ENCODE data around the gene HAP1. TPM values are rescaled to one million over a fixed set of nuclear protein-coding genes. Genes with fewer than 3 reads are reported as not detected.
A peak's percentile ranks its signal among the peaks of the same experiment; 100 is the strongest.

HAP1 gene
- total and polyA plus RNA-seq, 11 donors, result 0.07 to 0.35 (median 0.10) TPM; not detected in 6

DNA sequence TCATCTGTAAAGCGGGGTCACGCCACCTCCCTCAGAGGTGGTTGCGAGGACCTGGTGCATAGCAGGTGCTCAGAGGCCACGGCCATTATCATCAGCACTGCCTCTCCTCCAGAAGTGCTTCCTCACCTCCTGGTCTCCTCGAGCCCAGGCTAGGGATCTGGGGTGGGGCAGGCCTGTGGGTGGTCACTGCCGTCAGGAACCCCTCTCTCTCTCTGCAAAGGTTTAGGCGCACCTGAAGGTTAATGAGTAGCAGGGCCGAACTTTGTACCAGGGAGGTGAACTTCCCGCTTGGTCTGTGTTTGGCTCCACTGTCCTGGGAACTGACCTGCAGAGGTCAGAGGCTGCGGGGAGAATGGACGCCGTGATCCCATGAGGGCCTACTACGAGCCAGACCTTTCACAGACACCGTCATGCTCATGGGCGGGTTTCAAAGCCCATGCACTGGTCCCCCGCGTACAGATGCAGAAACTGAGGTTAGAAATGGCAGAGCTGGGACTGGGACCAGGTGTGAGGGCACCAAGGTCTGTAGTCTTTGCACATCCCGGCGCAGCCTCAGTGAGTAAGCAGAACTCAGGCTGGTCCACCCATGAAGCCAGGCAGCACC, 38.2 kb upstream of the HAP1 start:
- peak overlapping the region in 11 of 12 donors; percentile 40 to 97 (median 96) for H3K27ac ChIP-seq
- no peak for DNase-seq
- peaks cover 20 to 67% (median 57%) of the 10 kb centered on the region in 12 donors for H3K4me1 ChIP-seq
- intact Hi-C loops (cut with DNase I), result loop anchor here in 3 of 10 donors (2.0 to 10.0 kb wide), 3 partner anchors 34 to 78 kb away; no protein-coding TSS in a partner anchor
- TF ChIP-seq POLR2A (IDR thresholded peaks at IDR 0.05) (no peak), CTCF (IDR thresholded peaks at IDR 0.05) (no peak)
- 76 to 82% (median 77%) methylated on average over 18 to 19 of the region's 19 CpGs for WGBS, 4 donors
- H3K9me3 ChIP-seq, result no peaks in the 10 kb centered on the region
- H3K4me3 ChIP-seq, result no peak overlapping the region
- H3K27me3 ChIP-seq, result no peaks in the 10 kb centered on the region
- H3K36me3 ChIP-seq, result peaks cover 0 to 62% (median 46%) of the 10 kb centered on the region in 9 donors
- no peak for ATAC-seq

- peaks cover 0 to 67% (median 51%) of the 10 kb centered on the region in 9 donors for H3K36me3 ChIP-seq
- 74 to 83% (median 79%) methylated on average over 4 of the region's 4 CpGs for WGBS, 4 donors
These were observed 37.8 kb upstream of the HAP1 start for GRCh38 chr17:41772218-41772585.

GRCh38 chr17:41771389-41772206, 37.2 kb upstream of the HAP1 start:
- TF ChIP-seq CTCF (IDR thresholded peaks at IDR 0.05) (no peak), POLR2A (IDR thresholded peaks at IDR 0.05) (no peak)
- peaks cover 0 to 73% (median 57%) of the 10 kb centered on the region in 9 donors for H3K36me3 ChIP-seq
- H3K9me3 ChIP-seq, result no peaks in the 10 kb centered on the region
- H3K27ac ChIP-seq, result peak overlapping the region in 8 of 12 donors; percentile 83 to 97 (median 96)
- no peaks in the 10 kb centered on the region for H3K27me3 ChIP-seq
- no peak for DNase-seq
- intact Hi-C loops (cut with DNase I), result loop anchor here in 4 of 10 donors (2.0 to 10.0 kb wide), 4 partner anchors 31 to 77 kb away; no protein-coding TSS in a partner anchor
- 68 to 84% (median 83%) methylated on average over 10 to 17 of the region's 17 CpGs for WGBS, 4 donors
- peaks cover 13 to 56% (median 46%) of the 10 kb centered on the region in 12 donors for H3K4me1 ChIP-seq
- no peak overlapping the region for H3K4me3 ChIP-seq
- ATAC-seq, result no peak

More at GRCh38 chr17:41772218-41772585, 37.8 kb upstream of the HAP1 start:
- DNase-seq, result no peak
- no peak overlapping the region for H3K4me3 ChIP-seq
- intact Hi-C loops (cut with DNase I), result loop anchor here in 3 of 10 donors (2.0 to 10.0 kb wide), 3 partner anchors 33 to 77 kb away; no protein-coding TSS in a partner anchor
- no peak for TF ChIP-seq POLR2A (IDR thresholded peaks at IDR 0.05)
- TF ChIP-seq CTCF (IDR thresholded peaks at IDR 0.05), result no peak
- peak overlapping the region in 8 of 12 donors; percentile 83 to 97 (median 96) for H3K27ac ChIP-seq
- H3K4me1 ChIP-seq, result peaks cover 16 to 62% (median 52%) of the 10 kb centered on the region in 12 donors
- no peaks in the 10 kb centered on the region for H3K27me3 ChIP-seq
- ATAC-seq, result no peak
- H3K9me3 ChIP-seq, result no peaks in the 10 kb centered on the region

DNA sequence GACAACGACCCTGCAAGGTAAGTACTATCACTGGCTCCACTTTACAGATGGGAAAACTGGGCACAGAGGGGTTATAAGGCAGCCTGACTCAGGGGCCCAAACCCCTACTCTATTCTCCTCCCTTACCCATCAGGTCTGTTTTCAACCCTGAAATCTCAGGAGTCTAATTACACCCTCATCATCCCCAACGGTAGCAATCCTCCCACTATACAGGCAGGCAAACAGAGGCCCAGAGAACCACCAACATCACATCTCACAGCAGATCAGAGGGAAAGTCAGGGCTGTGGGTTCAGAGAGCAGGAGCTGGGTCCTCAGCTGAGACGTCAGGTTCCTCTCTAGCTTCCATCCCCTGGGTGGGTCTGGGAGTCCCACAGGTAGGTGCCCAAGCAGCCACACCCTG, 35.5 kb upstream of the HAP1 start:
- Histone ChIP-seq H3K4me3 (no peak overlapping the region), H3K27me3 (no peaks in the 10 kb centered on the region), H3K9me3 (no peaks in the 10 kb centered on the region), H3K27ac (peak overlapping the region in 1 of 12 donors; percentile 7), H3K36me3 (peaks cover 0 to 82% (median 71%) of the 10 kb centered on the region in 9 donors), H3K4me1 (peaks cover 3 to 40% (median 30%) of the 10 kb centered on the region in 12 donors)
- 72 to 83% (median 79%) methylated on average over 3 of the region's 3 CpGs for WGBS, 4 donors
- TF ChIP-seq CTCF (IDR thresholded peaks at IDR 0.05), result no peak
- no peak for TF ChIP-seq POLR2A (IDR thresholded peaks at IDR 0.05)
- ATAC-seq (no peak), DNase-seq (no peak)
- intact Hi-C loops (cut with DNase I), result loop anchor here in 4 of 10 donors (2.0 to 10.0 kb wide), 4 partner anchors 32 to 75 kb away; no protein-coding TSS in a partner anchor

Measured in heart left ventricle (tissue), 16 donors.